H1 (cell line): Measurements from ENCODE around the gene KLHL30. TPM values are rescaled to one million over a fixed set of nuclear protein-coding genes. Genes with fewer than 3 reads are reported as not detected.

Experiments
- CTCF ChIA-PET: fragments of 300-600 bp; sonication (Branson Sonifier 250); formaldehyde crosslinking; loops from one replicate; lab custom pipeline; 2021; ENCODE audit not compliant: partially characterized antibody; lab: Charles Lee
- POLR2A ChIA-PET: fragments of 300-600 bp; sonication (Branson Sonifier 250); formaldehyde crosslinking; loops from one replicate; lab custom pipeline; 2021; ENCODE audit warnings: inconsistent platforms; ENCODE audit not compliant: partially characterized antibody; lab: Charles Lee
- DNase-seq, 2 experiments: peaks; one replicate each; pipeline versions ENCODE4 v3.0.0 to v3.0.0-alpha.2; 2010 to 2022; ENCODE audit warnings: low spot score in 2 of 2, low read depth in 1 of 2, mixed read lengths in 1 of 2
- FAIRE-seq: peaks from 2 replicates; lab custom pipeline; 2011; peaks lifted over from hg19 to GRCh38; lab: Jason Lieb, UNC
- H2AFZ ChIP-seq: 2 replicates; pipeline ENCODE4 v1.8.1; 2012; ENCODE audit warnings: low read length, inconsistent platforms
- H2AK5ac ChIP-seq: 2 replicates; pipeline ENCODE4 v1.6.1; 2013; ENCODE audit warnings: low read depth, low read length
- H2BK120ac ChIP-seq: replicated peaks from 2 replicates; pipeline ENCODE3; 2013; ENCODE audit warnings: low read depth, low read length, inconsistent platforms
- H2BK12ac ChIP-seq: 2 replicates; pipeline ENCODE4 v1.6.1; 2013; ENCODE audit warnings: low read depth, low read length
- H2BK15ac ChIP-seq: 2 replicates; pipeline ENCODE4 v1.6.1; 2013; ENCODE audit warnings: low read length
- H2BK20ac ChIP-seq: 2 replicates; pipeline ENCODE4 v1.6.1; 2013; ENCODE audit warnings: low read length
- H2BK5ac ChIP-seq: 2 replicates; pipeline ENCODE4 v1.6.1; 2013; ENCODE audit warnings: low read depth, low read length
- H3K14ac ChIP-seq: 2 replicates; pipeline ENCODE4 v1.6.1; 2013; ENCODE audit warnings: inconsistent platforms; ENCODE audit not compliant: insufficient read length
- H3K18ac ChIP-seq: 2 replicates; pipeline ENCODE4 v1.6.1; 2013; ENCODE audit warnings: low read length; ENCODE audit errors: extremely low read depth
- H3K23ac ChIP-seq: 2 replicates; pipeline ENCODE4 v1.6.1; 2013; ENCODE audit warnings: inconsistent platforms; ENCODE audit not compliant: insufficient read length
- H3K23me2 ChIP-seq: 2 replicates; pipeline ENCODE4 v1.6.1; 2013; ENCODE audit warnings: low read depth, low read length
- H3K27ac ChIP-seq: 2 replicates; pipeline ENCODE4 v1.6.1; 2011; ENCODE audit warnings: low read depth, low read length, inconsistent platforms
- H3K27me3 ChIP-seq, 4 experiments: replicated peaks in 1 of 4; 1 replicate in 1 of 4; 2 replicates in 3 of 4; pipeline versions ENCODE4 v1.6.1 to v1.8.1; 2011 to 2013; ENCODE audit warnings: low read length in 3 of 4, mild to moderate bottlenecking in 3 of 4, inconsistent platforms in 2 of 4, mixed read lengths in 2 of 4, moderate library complexity in 1 of 4; ENCODE audit not compliant: control insufficient read depth in 3 of 4, insufficient read depth in 3 of 4; ENCODE audit errors: extremely low read depth in 1 of 4
- H3K36me3 ChIP-seq, 4 experiments: 2 replicates each; pipeline versions ENCODE4 v1.6.1 to v1.8.1; 2011 to 2013; ENCODE audit warnings: mild to moderate bottlenecking in 4 of 4, low read length in 3 of 4, moderate library complexity in 2 of 4, control low read depth in 1 of 4, inconsistent platforms in 1 of 4; ENCODE audit not compliant: insufficient read depth in 4 of 4, control insufficient read depth in 2 of 4
- H3K4ac ChIP-seq: replicated peaks from 2 replicates; pipeline ENCODE3; 2013; ENCODE audit warnings: low read length, low read depth, mixed read lengths, inconsistent platforms; ENCODE audit not compliant: insufficient read length
- H3K4me1 ChIP-seq, 4 experiments: replicated peaks in 1 of 4; 1 replicate in 1 of 4; 2 replicates in 3 of 4; pipeline versions ENCODE4 v1.6.1 to v1.8.1; 2011 to 2013; ENCODE audit warnings: low read length in 3 of 4, inconsistent platforms in 2 of 4, mixed read lengths in 1 of 4; ENCODE audit not compliant: insufficient read depth in 4 of 4, control insufficient read depth in 3 of 4
- H3K4me2 ChIP-seq, 2 experiments: 2 replicates each; pipeline versions ENCODE4 v1.6.1 to v1.8.1; 2011 to 2013; ENCODE audit warnings: low read depth in 2 of 2, low read length in 2 of 2, control low read depth in 1 of 2, inconsistent platforms in 1 of 2, mild to moderate bottlenecking in 1 of 2; ENCODE audit not compliant: insufficient read depth in 1 of 2
- H3K4me3 ChIP-seq, 4 experiments: fragments of 200-600, 300-600 bp in 1 of 4; sonication (generic), shearing (Covaris generic), sonication (Bioruptor Twin) in 1 of 4; 2 replicates each; pipeline versions ENCODE4 v1.5.1 to v1.8.1; 2011 to 2016; ENCODE audit warnings: low read length in 4 of 4, low read depth in 3 of 4, control low read depth in 2 of 4, inconsistent platforms in 2 of 4, mild to moderate bottlenecking in 2 of 4, mixed read lengths in 1 of 4, moderate library complexity in 1 of 4; ENCODE audit not compliant: insufficient read depth in 2 of 4; ENCODE audit errors: extremely low read depth in 1 of 4
- H3K56ac ChIP-seq: replicated peaks from 2 replicates; pipeline ENCODE3; 2013; ENCODE audit warnings: low read depth, mild to moderate bottlenecking, mixed read lengths, low read length, inconsistent platforms; ENCODE audit not compliant: insufficient read length
- H3K79me1 ChIP-seq: 2 replicates; pipeline ENCODE4 v1.6.1; 2013; ENCODE audit warnings: low read depth, low read length, control low read depth
- H3K79me2 ChIP-seq, 2 experiments: 2 replicates each; pipeline versions ENCODE4 v1.6.1 to v1.8.1; 2012 to 2013; ENCODE audit warnings: low read length in 2 of 2, mild to moderate bottlenecking in 2 of 2, inconsistent platforms in 1 of 2; ENCODE audit not compliant: insufficient read depth in 2 of 2, control insufficient read depth in 1 of 2
- H3K9ac ChIP-seq, 4 experiments: replicated peaks in 1 of 4; 1 replicate in 1 of 4; 2 replicates in 3 of 4; pipeline versions ENCODE4 v1.6.1 to v1.8.1; 2011 to 2013; ENCODE audit warnings: low read depth in 3 of 4, low read length in 3 of 4, control low read depth in 2 of 4, mild to moderate bottlenecking in 2 of 4, moderate library complexity in 2 of 4, inconsistent platforms in 1 of 4; ENCODE audit errors: extremely low read depth in 1 of 4
- H3K9me3 ChIP-seq, 2 experiments: 2 replicates each; pipeline versions ENCODE4 v1.6.1 to v1.8.1; 2012 to 2013; ENCODE audit warnings: mild to moderate bottlenecking in 2 of 2, moderate library complexity in 2 of 2, control low read depth in 1 of 2, inconsistent platforms in 1 of 2, low read depth in 1 of 2, low read length in 1 of 2, mixed read lengths in 1 of 2; ENCODE audit not compliant: insufficient read depth in 2 of 2
- H4K20me1 ChIP-seq, 2 experiments: replicated peaks in 1 of 2; 2 replicates each; pipeline versions ENCODE3 to v1.8.1; 2011 to 2013; ENCODE audit warnings: inconsistent platforms in 2 of 2, low read length in 2 of 2, mild to moderate bottlenecking in 1 of 2; ENCODE audit not compliant: insufficient read depth in 2 of 2, control insufficient read depth in 1 of 2
- H4K5ac ChIP-seq: 2 replicates; pipeline ENCODE4 v1.6.1; 2013; ENCODE audit warnings: low read length, low read depth, mixed read lengths, inconsistent platforms; ENCODE audit not compliant: insufficient read length
- H4K8ac ChIP-seq: 2 replicates; pipeline ENCODE4 v1.8.0; 2013; ENCODE audit warnings: mild to moderate bottlenecking, moderate library complexity, low read length, inconsistent platforms; ENCODE audit not compliant: insufficient read depth; ENCODE audit errors: extremely low read depth
- H4K91ac ChIP-seq: replicated peaks from 2 replicates; pipeline ENCODE3; 2013; ENCODE audit warnings: low read length, mixed read lengths, inconsistent platforms; ENCODE audit not compliant: insufficient read length
- HDAC2 ChIP-seq, 2 experiments: fragments of 300-600 bp in 1 of 2; sonication (generic) in 1 of 2; IDR thresholded peaks; 2 replicates each; pipeline ENCODE4 v1.6.1; 2011 to 2012; ENCODE audit warnings: low read depth in 2 of 2, low read length in 2 of 2, mild to moderate bottlenecking in 2 of 2, moderate library complexity in 2 of 2, borderline replicate concordance in 1 of 2, inconsistent platforms in 1 of 2
- KDM1A ChIP-seq: fragments of 200-600, 300-600 bp; sonication (generic); IDR thresholded peaks from 2 replicates; pipeline ENCODE4 v1.7.1; 2016; ENCODE audit warnings: mild to moderate bottlenecking, low read length, borderline replicate concordance
- WGBS, 2 experiments: shearing (Covaris generic) in 1 of 2; methylation state at CpG; one replicate each; pipeline versions ENCODE4 v1.1.6 to v1.1.7; 2013 to 2015; ENCODE audit warnings: low lambda C conversion rate in 2 of 2, mixed read lengths in 2 of 2, inconsistent platforms in 1 of 2, low coverage in 1 of 2, missing lambda C conversion rate in 1 of 2; ENCODE audit not compliant: insufficient replicate concordance in 2 of 2, insufficient coverage in 1 of 2, insufficient read length in 1 of 2; ENCODE audit errors: extremely low coverage in 1 of 2, missing lambda C conversion rate in 1 of 2; 5-methylcytosine and 5-hydroxymethylcytosine counted together
- polyA plus RNA-seq, 7 experiments: library from polyadenylated mRNA; depleted of rRNA in 3 of 7; stranded (reverse) in 5 of 7; unstranded in 2 of 7; fragments of >200 nt in 5 of 7; fragments of 200-250 nt in 2 of 7; gene quantifications; 1 replicate in 5 of 7; 2 replicates in 1 of 7; 4 replicates in 1 of 7; pipeline versions ENCODE4 v1.2.1 to v1.2.3, GENCODE V29; 2011 to 2013; ENCODE audit warnings: missing spikeins in 2 of 7, mixed read lengths in 2 of 7
- total RNA-seq: library from RNA; stranded (reverse); fragmentation: NEBNext Ultra II Directional; extraction: Animal tissue kit (Norgen Biotek cat#: 25700); gene quantifications from 2 replicates; pipeline ENCODE4 v1.2.1, GENCODE V29; 2021
- TF ChIP-seq, protein P1 (sequence below), 3 experiments: IDR thresholded peaks; 1 replicate in 2 of 3; 2 replicates in 1 of 3; pipeline versions ENCODE4 v1.5.1 to v1.6.1; 2011; ENCODE audit warnings: low read length in 3 of 3, mild to moderate bottlenecking in 3 of 3, inconsistent platforms in 2 of 3, low read depth in 1 of 3, moderate library complexity in 1 of 3; ENCODE audit not compliant: insufficient read depth in 1 of 3; ENCODE audit errors: control extremely low read depth in 1 of 3

KLHL30 gene
- total and polyA plus RNA-seq, 2 of the 8 experiments (the other 6 are each of a cell fraction or from before 2014, with no cell fraction given) = not detected

GRCh38 chr2:238143239-238143951 lies 4.9 kb downstream of the KLHL30 start:
- Histone ChIP-seq H3K79me1 (no peaks in the 10 kb centered on the region), H3K56ac (no peak overlapping the region), H4K20me1 (no peaks in the 10 kb centered on the region), H3K18ac (no peak overlapping the region), H2BK15ac (no peak overlapping the region), H3K4me3 (no peak overlapping the region), H3K4ac (no peak overlapping the region), H3K4me1 (no peaks in the 10 kb centered on the region), H3K4me2 (no peak overlapping the region), H3K9me3 (no peaks in the 10 kb centered on the region), H2AK5ac (no peak overlapping the region), H4K91ac (no peak overlapping the region), H3K23ac (no peak overlapping the region), H4K8ac (no peak overlapping the region; the same call in 1 of the 2 replicates), H4K5ac (no peak overlapping the region), H3K27ac (no peak overlapping the region), H2BK20ac (no peak overlapping the region), H3K27me3 (no peaks in the 10 kb centered on the region), H2BK5ac (no peak overlapping the region), H3K23me2 (no peaks in the 10 kb centered on the region), H3K14ac (no peak overlapping the region), H3K36me3 (no peaks in the 10 kb centered on the region; a peak in 1 of 8 replicates), H2AFZ (no peak overlapping the region), H2BK12ac (no peak overlapping the region), H3K79me2 (no peaks in the 10 kb centered on the region), H3K9ac (no peak overlapping the region), H2BK120ac (no peak overlapping the region)
- CTCF ChIA-PET = interaction anchor here (0.9 to 7.1 kb wide), 5 partner anchors 9 to 120 kb away, joined by 3 to 72 read pairs (median 4); no protein-coding TSS in a partner anchor
- POLR2A ChIA-PET = no interaction called here
- FAIRE-seq (no peak), DNase-seq (no peak)
- TF ChIP-seq, protein P1, sequence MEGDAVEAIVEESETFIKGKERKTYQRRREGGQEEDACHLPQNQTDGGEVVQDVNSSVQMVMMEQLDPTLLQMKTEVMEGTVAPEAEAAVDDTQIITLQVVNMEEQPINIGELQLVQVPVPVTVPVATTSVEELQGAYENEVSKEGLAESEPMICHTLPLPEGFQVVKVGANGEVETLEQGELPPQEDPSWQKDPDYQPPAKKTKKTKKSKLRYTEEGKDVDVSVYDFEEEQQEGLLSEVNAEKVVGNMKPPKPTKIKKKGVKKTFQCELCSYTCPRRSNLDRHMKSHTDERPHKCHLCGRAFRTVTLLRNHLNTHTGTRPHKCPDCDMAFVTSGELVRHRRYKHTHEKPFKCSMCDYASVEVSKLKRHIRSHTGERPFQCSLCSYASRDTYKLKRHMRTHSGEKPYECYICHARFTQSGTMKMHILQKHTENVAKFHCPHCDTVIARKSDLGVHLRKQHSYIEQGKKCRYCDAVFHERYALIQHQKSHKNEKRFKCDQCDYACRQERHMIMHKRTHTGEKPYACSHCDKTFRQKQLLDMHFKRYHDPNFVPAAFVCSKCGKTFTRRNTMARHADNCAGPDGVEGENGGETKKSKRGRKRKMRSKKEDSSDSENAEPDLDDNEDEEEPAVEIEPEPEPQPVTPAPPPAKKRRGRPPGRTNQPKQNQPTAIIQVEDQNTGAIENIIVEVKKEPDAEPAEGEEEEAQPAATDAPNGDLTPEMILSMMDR (IDR thresholded peaks at IDR 0.05; ENCODE audit: control extremely low read depth in 1 of 3, insufficient read depth in 1 of 3, low read depth in 1 of 3, low read length in 3 of 3) = no peak
- TF ChIP-seq HDAC2 (IDR thresholded peaks at IDR 0.05; ENCODE audit: borderline replicate concordance in 1 of 2, low read depth in 2 of 2, low read length in 2 of 2) (no peak), KDM1A (peak; percentile 56; the same call in 1 of the 2 replicates)
- WGBS, 2 experiments = 92% methylated on average over 19 of the region's 20 CpGs; no CpG with 5 or more reads in 1 of the 2 experiments
